HEK293 (cell line): Measurements from ENCODE around the gene TNFRSF14.

Source experiments
- CTCF ChIA-PET: fragments of 350-600 bp; formaldehyde crosslinking; extraction: SDS; loops from one replicate; lab custom pipeline; 2021; ENCODE audit warnings: antibody characterized with exemption; lab: Yijun Ruan, JAX
- POLR2A ChIA-PET: fragments of 300-600 bp; formaldehyde crosslinking; extraction: SDS; loops from one replicate; lab custom pipeline; 2020; ENCODE audit warnings: antibody characterized with exemption, inconsistent platforms; lab: Yijun Ruan, JAX
- H3K27ac ChIP-seq: fragments of 200-500 bp; sonication (Bioruptor generic); 2 replicates; pipeline ENCODE4 v1.5.1; 2014; ENCODE audit warnings: low read depth, low read length, control low read depth, inconsistent platforms; ENCODE audit errors: extremely low read depth
- H3K36me3 ChIP-seq, 2 experiments: fragments of 200-500 bp in 1 of 2; sonication (Bioruptor generic) in 1 of 2; 1 replicate in 1 of 2; 2 replicates in 1 of 2; pipeline ENCODE4 v1.5.1; 2014 to 2017; ENCODE audit warnings: inconsistent platforms in 2 of 2, low read length in 2 of 2; ENCODE audit not compliant: control insufficient read depth in 2 of 2, insufficient read depth in 1 of 2
- H3K4me1 ChIP-seq: fragments of 200-500 bp; sonication (Bioruptor generic); 2 replicates; pipeline ENCODE4 v1.5.1; 2014; ENCODE audit warnings: mild to moderate bottlenecking, low read length, inconsistent platforms; ENCODE audit not compliant: control insufficient read depth, insufficient read depth
- H3K4me3 ChIP-seq: 2 replicates; pipeline ENCODE4 v1.5.1; 2011; ENCODE audit warnings: low read depth, mild to moderate bottlenecking, control low read depth, low read length, moderate library complexity
- H3K9me3 ChIP-seq: fragments of 200-500 bp; sonication (Bioruptor generic); 2 replicates; pipeline ENCODE4 v1.5.1; 2014; ENCODE audit warnings: low read depth, low read length, inconsistent platforms; ENCODE audit not compliant: control insufficient read depth, insufficient read depth
- GLI4 ChIP-seq: fragments of 450-650 bp; formaldehyde crosslinking; IDR thresholded peaks from 2 replicates; pipeline ENCODE4 v1.5.1; 2016; ENCODE audit warnings: missing biosample characterization, missing genetic modification characterization
- HOXD13 ChIP-seq: sonication (generic); formaldehyde crosslinking; IDR thresholded peaks from 2 replicates; pipeline ENCODE4 v1.8.0; 2022; ENCODE audit warnings: missing genetic modification reagents, borderline replicate concordance
- MZF1 ChIP-seq: fragments of 450-650 bp; formaldehyde crosslinking; IDR thresholded peaks from 2 replicates; pipeline ENCODE4 v1.5.1; 2017; ENCODE audit warnings: missing biosample characterization, missing genetic modification characterization, borderline replicate concordance
- SP3 ChIP-seq: fragments of 450-650 bp; formaldehyde crosslinking; IDR thresholded peaks from 2 replicates; pipeline ENCODE4 v1.5.1; 2016; ENCODE audit warnings: missing biosample characterization, missing genetic modification characterization
- TCF7L2 ChIP-seq: IDR thresholded peaks from 2 replicates; pipeline ENCODE4 v1.6.1; 2011; ENCODE audit warnings: low read depth, mild to moderate bottlenecking, inconsistent platforms, low read length, moderate library complexity, borderline replicate concordance
- ZBTB11 ChIP-seq: fragments of 450-650 bp; formaldehyde crosslinking; conservative IDR thresholded peaks from 2 replicates; pipeline ENCODE4 v1.5.1; 2016; ENCODE audit warnings: low read depth, missing biosample characterization, missing genetic modification characterization
- ZFP37 ChIP-seq: fragments of 450-650 bp; formaldehyde crosslinking; IDR thresholded peaks from 2 replicates; pipeline ENCODE4 v1.5.1; 2016; ENCODE audit warnings: missing biosample characterization, missing genetic modification characterization
- ZFP41 ChIP-seq: fragments of 450-650 bp; formaldehyde crosslinking; IDR thresholded peaks from 2 replicates; pipeline ENCODE4 v1.5.1; 2016; ENCODE audit warnings: missing biosample characterization, missing genetic modification characterization, borderline replicate concordance
- ZIC2 ChIP-seq: fragments of 450-650 bp; formaldehyde crosslinking; IDR thresholded peaks from 2 replicates; pipeline ENCODE4 v1.5.1; 2016; ENCODE audit warnings: missing biosample characterization, missing genetic modification characterization
- ZNF280C ChIP-seq: fragments of 450-650 bp; formaldehyde crosslinking; IDR thresholded peaks from 2 replicates; pipeline ENCODE4 v1.5.1; 2016; ENCODE audit warnings: missing biosample characterization, missing genetic modification characterization
- ZNF280D ChIP-seq: fragments of 450-650 bp; formaldehyde crosslinking; IDR thresholded peaks from 2 replicates; pipeline ENCODE4 v1.5.1; 2016; ENCODE audit warnings: missing biosample characterization, missing genetic modification characterization
- ZNF560 ChIP-seq: fragments of 450-650 bp; formaldehyde crosslinking; IDR thresholded peaks from 2 replicates; pipeline ENCODE4 v1.5.1; 2017; ENCODE audit warnings: missing biosample characterization, missing genetic modification characterization, borderline replicate concordance
- ZSCAN18 ChIP-seq: fragments of 450-650 bp; formaldehyde crosslinking; IDR thresholded peaks from 2 replicates; pipeline ENCODE4 v1.5.1; 2016; ENCODE audit warnings: missing biosample characterization, missing genetic modification characterization

The TNFRSF14 gene

GRCh38 chr1:2528611-2528965 is 27.6 kb upstream of the TNFRSF14 start:
- ChIA-PET CTCF (no interaction called here), POLR2A (no interaction called here)
- H3K36me3 ChIP-seq = peaks cover 0 to 10% of the 10 kb centered on the region in 2 experiments; a peak in 1 of 3 replicates
- H3K4me1 ChIP-seq = peaks cover 18% of the 10 kb centered on the region
- no peak for TF ChIP-seq ZFP41
- TF ChIP-seq MZF1 (tag by site-specific recombination) = no peak
- no peak for TF ChIP-seq ZNF280C (tag by site-specific recombination)
- TF ChIP-seq GLI4 = no peak
- no peak for TF ChIP-seq ZBTB11 (tag by site-specific recombination)
- TF ChIP-seq SP3 (tag by site-specific recombination) = no peak
- TF ChIP-seq HOXD13 (CRISPR knock-in tag) = no peak
- H3K4me3 ChIP-seq = no peak overlapping the region
- no peak overlapping the region for H3K27ac ChIP-seq
- no peaks in the 10 kb centered on the region for H3K9me3 ChIP-seq

- Histone ChIP-seq H3K4me3 (no peak overlapping the region), H3K36me3 (peaks cover 0 to 10% of the 10 kb centered on the region in 2 experiments; a peak in 1 of 3 replicates)
- CTCF ChIA-PET = no interaction called here
- TF ChIP-seq ZFP37 (no peak), ZNF560 (tag by site-specific recombination) (no peak), ZSCAN18 (tag by site-specific recombination) (no peak), ZIC2 (tag by site-specific recombination) (peak; percentile 57; the same call in 1 of the 2 replicates)
- TF ChIP-seq, all 188 proteins: peak for 1
- Histone ChIP-seq H3K9me3 (no peaks in the 10 kb centered on the region), H3K4me1 (peaks cover 12% of the 10 kb centered on the region), H3K27ac (no peak overlapping the region)
- POLR2A ChIA-PET = no interaction called here
Observed at GRCh38 chr1:2528966-2529783, 27.0 kb upstream of the TNFRSF14 start.

- no peaks in the 10 kb centered on the region for H3K9me3 ChIP-seq
- H3K4me3 ChIP-seq = no peak within 1 kb of the TSS
- ChIA-PET POLR2A (no interaction called here), CTCF (no interaction called here)
- H3K27ac ChIP-seq = no peak within 1 kb of the TSS
- H3K4me1 ChIP-seq = peaks cover 8% of the 10 kb centered on the region
- peaks cover 0 to 8% of the 10 kb centered on the region in 2 experiments; a peak in 1 of 3 replicates for H3K36me3 ChIP-seq
- TF ChIP-seq TCF7L2 = 0 out of 2 replicates have a peak, but pooled peaks have one; percentile 23
- TF ChIP-seq ZNF280D (tag by site-specific recombination) = no peak
Observed at GRCh38 chr1:2529784-2530512, 26.2 kb upstream of the TNFRSF14 start, which contains the start of gene HES5. Gene HES5, minus strand, starts transcription at chr1:2530263. Its CDS starts 99 bp downstream, at chr1:2530164.
